Left lung (tissue), 10 donors: ENCODE measurements around the gene RNF217. TPM values are rescaled to one million over a fixed set of nuclear protein-coding genes. Genes with fewer than 3 reads are reported as not detected.

ENCODE experiments used
- ATAC-seq: fragments of 200-7000 bp; cut with Tn5 transposase; one replicate; pipeline ENCODE4 v1.9.1; 2020; ENCODE audit warnings: moderate library complexity
- DNase-seq, 4 donors: peaks; one replicate each; pipeline ENCODE4 v3.0.0-alpha.2; 2013 to 2020
- H3K27ac ChIP-seq, 2 donors: fragments of 200-600 bp; sonication (generic) in 1 of 2; one replicate each; pipeline versions ENCODE4 v1.5.0 to v1.8.0; 2020 to 2021
- H3K27me3 ChIP-seq, 2 donors: fragments of 200-600 bp; sonication (generic) in 1 of 2; one replicate each; pipeline versions ENCODE4 v1.5.0 to v1.8.0; 2020 to 2021
- H3K36me3 ChIP-seq, 2 donors: fragments of 200-600 bp; sonication (generic) in 1 of 2; one replicate each; pipeline versions ENCODE4 v1.5.0 to v1.8.0; 2020 to 2021
- H3K4me1 ChIP-seq, 2 donors: fragments of 200-600 bp; one replicate each; pipeline ENCODE4 v1.8.0; 2021
- H3K4me3 ChIP-seq, 2 donors: fragments of 200-600 bp; sonication (generic) in 1 of 2; one replicate each; pipeline versions ENCODE4 v1.5.0 to v1.8.0; 2020 to 2021; ENCODE audit warnings: mild to moderate bottlenecking in 1 of 2
- H3K9me3 ChIP-seq, 2 donors: fragments of 200-600 bp; sonication (generic) in 1 of 2; one replicate each; pipeline versions ENCODE4 v1.5.0 to v1.8.0; 2020 to 2021
- intact Hi-C, 2 donors: fragments of 100-400 bp; cut with DNase I; formaldehyde crosslinking; loops; one replicate each; pipeline versions ENCODE4 v1.11.2 to v1.14.2; 2022
- polyA plus RNA-seq, 6 donors: library from polyadenylated mRNA; unstranded; fragments of 120-200 nt; gene quantifications; one replicate each; pipeline ENCODE4 v1.2.1, GENCODE V29; 2013; ENCODE audit not compliant: insufficient read length in 6 of 6
- total RNA-seq, 2 donors: library from RNA; stranded (reverse); fragmentation: NEBNext Ultra II Directional; extraction: Animal tissue kit (Norgen Biotek cat#: 25700); gene quantifications; one replicate each; pipeline ENCODE4 v1.2.1, GENCODE V29; 2021
- TF ChIP-seq, protein P1 (sequence below), 2 donors: fragments of 200-600 bp; sonication (generic) in 1 of 2; IDR thresholded peaks; one replicate each; pipeline versions ENCODE4 v1.5.0 to v1.8.0; 2021; ENCODE audit warnings: antibody characterized with exemption in 2 of 2
- donor health status: DM: no; HTN: yes; CAD: no.
- donor health status: DM: no; HTN: no; CAD: no.

RNF217 gene
- total and polyA plus RNA-seq, 8 donors = 17.2 to 31.4 (median 23.1) TPM

DNA sequence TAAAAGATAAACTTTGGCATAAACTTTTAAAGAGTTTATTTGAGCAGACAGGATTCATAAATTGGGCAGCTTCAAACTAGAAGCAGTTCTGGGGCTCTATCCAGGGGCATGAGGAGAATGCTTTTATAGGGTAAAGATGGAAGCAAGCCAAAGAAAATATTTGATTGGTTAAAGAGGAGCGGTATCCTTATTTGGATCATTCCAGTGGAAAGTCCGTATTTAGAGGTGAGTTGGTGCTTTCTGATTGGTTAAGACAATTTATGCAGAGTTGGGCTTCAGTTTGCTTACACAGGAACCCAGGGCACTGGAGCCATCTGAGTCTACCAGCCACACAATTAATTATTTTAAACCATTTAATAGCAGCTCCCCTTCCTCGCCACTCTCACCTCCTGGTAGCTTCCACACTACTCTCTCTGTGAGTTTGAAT, 37.9 kb upstream of the RNF217 start:
- Histone ChIP-seq H3K27me3 (no peaks in the 10 kb centered on the region), H3K4me3 (no peak overlapping the region), H3K4me1 (no peaks in the 10 kb centered on the region), H3K9me3 (peaks cover 0 to 7% of the 10 kb centered on the region in 2 donors), H3K27ac (no peak overlapping the region), H3K36me3 (no peaks in the 10 kb centered on the region)
- no peak for ATAC-seq
- intact Hi-C loops = no loop called here
- TF ChIP-seq, protein P1, sequence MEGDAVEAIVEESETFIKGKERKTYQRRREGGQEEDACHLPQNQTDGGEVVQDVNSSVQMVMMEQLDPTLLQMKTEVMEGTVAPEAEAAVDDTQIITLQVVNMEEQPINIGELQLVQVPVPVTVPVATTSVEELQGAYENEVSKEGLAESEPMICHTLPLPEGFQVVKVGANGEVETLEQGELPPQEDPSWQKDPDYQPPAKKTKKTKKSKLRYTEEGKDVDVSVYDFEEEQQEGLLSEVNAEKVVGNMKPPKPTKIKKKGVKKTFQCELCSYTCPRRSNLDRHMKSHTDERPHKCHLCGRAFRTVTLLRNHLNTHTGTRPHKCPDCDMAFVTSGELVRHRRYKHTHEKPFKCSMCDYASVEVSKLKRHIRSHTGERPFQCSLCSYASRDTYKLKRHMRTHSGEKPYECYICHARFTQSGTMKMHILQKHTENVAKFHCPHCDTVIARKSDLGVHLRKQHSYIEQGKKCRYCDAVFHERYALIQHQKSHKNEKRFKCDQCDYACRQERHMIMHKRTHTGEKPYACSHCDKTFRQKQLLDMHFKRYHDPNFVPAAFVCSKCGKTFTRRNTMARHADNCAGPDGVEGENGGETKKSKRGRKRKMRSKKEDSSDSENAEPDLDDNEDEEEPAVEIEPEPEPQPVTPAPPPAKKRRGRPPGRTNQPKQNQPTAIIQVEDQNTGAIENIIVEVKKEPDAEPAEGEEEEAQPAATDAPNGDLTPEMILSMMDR (IDR thresholded peaks at IDR 0.05) = no peak
- no peak for DNase-seq

DNA sequence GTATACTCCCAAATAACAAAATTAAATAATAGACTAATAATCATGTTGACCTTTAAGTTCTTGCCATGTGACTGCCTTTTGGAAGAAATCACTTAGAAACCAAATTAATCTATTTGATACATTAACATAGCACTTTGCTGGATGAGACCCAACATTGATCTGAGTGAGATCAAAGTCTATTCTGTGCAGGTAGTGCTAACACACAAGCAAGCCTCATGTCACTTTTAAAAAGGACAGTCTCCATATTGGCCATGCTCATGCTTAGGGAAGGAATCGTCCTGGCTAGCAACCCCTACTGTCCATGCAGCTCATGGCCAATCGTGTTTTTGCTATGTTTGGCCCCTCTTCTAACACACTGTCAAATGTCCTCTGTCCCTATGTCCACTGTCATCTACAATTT, 35.8 kb upstream of the RNF217 start:
- Histone ChIP-seq H3K4me1 (no peaks in the 10 kb centered on the region), H3K27me3 (no peaks in the 10 kb centered on the region), H3K9me3 (no peaks in the 10 kb centered on the region), H3K4me3 (no peak overlapping the region), H3K27ac (no peak overlapping the region), H3K36me3 (no peaks in the 10 kb centered on the region)
- intact Hi-C loops = no loop called here
- TF ChIP-seq, protein P1 (IDR thresholded peaks at IDR 0.05) = no peak
- no peak for DNase-seq
- ATAC-seq = no peak

DNA sequence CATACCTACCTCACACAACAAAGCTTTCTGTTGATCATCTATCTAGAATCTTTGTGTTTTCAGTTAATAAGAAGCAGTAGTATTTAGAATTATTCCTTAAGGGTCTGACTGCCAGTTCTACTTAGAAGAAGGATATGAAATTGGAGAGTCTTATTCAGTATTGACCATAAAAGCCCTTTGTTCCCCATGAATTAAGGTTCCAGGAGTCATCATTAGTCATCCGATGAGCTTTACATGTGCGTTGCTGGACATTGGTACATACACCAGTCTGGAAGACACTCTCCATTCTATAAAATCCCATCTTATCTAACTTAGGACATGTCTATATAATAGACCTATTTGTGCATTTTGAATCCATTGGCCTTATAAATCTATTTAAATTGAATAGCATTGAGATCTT, 34.4 kb upstream of the RNF217 start:
- no peak for ATAC-seq
- no peaks in the 10 kb centered on the region for H3K36me3 ChIP-seq
- no peaks in the 10 kb centered on the region for H3K9me3 ChIP-seq
- no peak for DNase-seq
- H3K4me3 ChIP-seq = no peak overlapping the region
- H3K27me3 ChIP-seq = no peaks in the 10 kb centered on the region
- H3K4me1 ChIP-seq = no peaks in the 10 kb centered on the region
- intact Hi-C loops = no loop called here
- H3K27ac ChIP-seq = no peak overlapping the region
- TF ChIP-seq, protein P1 (IDR thresholded peaks at IDR 0.05) = no peak

DNA sequence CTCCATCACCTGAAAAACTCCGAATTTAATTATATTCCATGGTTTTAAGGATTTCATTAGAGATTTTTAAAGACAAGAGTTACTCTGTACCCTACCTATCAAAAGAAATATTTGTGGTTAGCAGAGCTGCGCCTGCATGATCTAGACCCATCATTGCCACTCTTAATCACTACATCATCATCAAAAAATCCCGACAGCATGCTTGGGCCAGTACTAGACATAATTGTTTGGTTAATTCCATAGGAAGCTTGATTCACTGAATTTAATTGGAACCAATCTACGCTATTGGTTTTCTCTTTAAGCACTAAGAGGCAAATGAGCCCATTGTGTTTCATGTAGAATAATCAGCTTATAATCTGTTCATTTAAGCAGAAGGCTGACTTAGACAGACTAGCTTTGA, 33.4 kb upstream of the RNF217 start:
- no peak for DNase-seq
- H3K4me3 ChIP-seq = no peak overlapping the region
- no peak for ATAC-seq
- H3K4me1 ChIP-seq = no peaks in the 10 kb centered on the region
- no peak overlapping the region for H3K27ac ChIP-seq
- no peaks in the 10 kb centered on the region for H3K27me3 ChIP-seq
- H3K36me3 ChIP-seq = no peaks in the 10 kb centered on the region
- TF ChIP-seq, protein P1 (IDR thresholded peaks at IDR 0.05) = no peak
- intact Hi-C loops = no loop called here
- H3K9me3 ChIP-seq = no peaks in the 10 kb centered on the region

DNA sequence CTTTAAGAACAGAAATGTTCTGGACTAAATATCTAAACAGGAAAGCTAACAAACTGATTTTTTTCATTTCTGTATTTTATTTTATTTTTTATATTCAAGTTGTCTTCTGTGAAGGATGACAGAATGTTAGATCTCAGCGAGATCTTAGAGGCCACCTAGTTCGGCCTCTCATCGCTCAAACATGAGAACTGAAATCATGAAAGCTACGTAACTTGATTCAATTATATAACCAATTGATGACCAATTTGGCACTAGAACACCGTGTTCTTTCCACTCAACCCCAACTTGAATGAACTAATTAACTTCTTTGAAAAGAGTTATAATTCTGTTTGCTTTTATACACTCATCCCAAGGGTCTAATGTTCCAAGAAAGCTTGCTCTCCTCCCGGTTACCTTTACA, 24.6 kb upstream of the RNF217 start:
- ATAC-seq = no peak
- no peaks in the 10 kb centered on the region for H3K4me1 ChIP-seq
- no peaks in the 10 kb centered on the region for H3K36me3 ChIP-seq
- intact Hi-C loops = no loop called here
- peak overlapping the region in 1 of 2 donors; percentile 34 for H3K27ac ChIP-seq
- H3K27me3 ChIP-seq = no peaks in the 10 kb centered on the region
- no peak for DNase-seq
- TF ChIP-seq, protein P1 (IDR thresholded peaks at IDR 0.05) = no peak
- no peaks in the 10 kb centered on the region for H3K9me3 ChIP-seq
- no peak overlapping the region for H3K4me3 ChIP-seq
